ENCODE results near the gene TAF3. TPM values are rescaled to one million over a fixed set of nuclear protein-coding genes. Genes with fewer than 3 reads are reported as not detected.

Gene TAF3
- total RNA-seq, 1 donor from 2014 or later, result 8.5 TPM

- Mint-ChIP-seq H3K9me3 (no peaks in the 10 kb centered on the region), H3K36me3 (peaks cover 5% of the 10 kb centered on the region), H3K4me1 (peaks cover 17% of the 10 kb centered on the region), H3K27me3 (ENCODE audit: low read depth) (no peaks in the 10 kb centered on the region), H3K4me3 (no peak overlapping the region), H3K27ac (no peak overlapping the region)
- DNase-seq (ENCODE audit: low spot score in 2 of 2, unreplicated experiment in 2 of 2), result no peak
- no peak for TF ChIP-seq CTCF (IDR thresholded peaks at IDR 0.05; ENCODE audit: unreplicated experiment)
These were observed 35.0 kb downstream of the TAF3 start for GRCh38 chr10:7853226-7853842.

- Mint-ChIP-seq H3K27ac (no peak overlapping the region), H3K4me3 (no peak overlapping the region), H3K36me3 (peaks cover 5% of the 10 kb centered on the region), H3K27me3 (ENCODE audit: low read depth) (no peaks in the 10 kb centered on the region), H3K9me3 (no peaks in the 10 kb centered on the region), H3K4me1 (peaks cover 19% of the 10 kb centered on the region)
- DNase-seq (ENCODE audit: low spot score in 2 of 2, unreplicated experiment in 2 of 2), result no peak
- TF ChIP-seq CTCF (IDR thresholded peaks at IDR 0.05; ENCODE audit: unreplicated experiment), result no peak
These were observed 35.6 kb downstream of the TAF3 start for GRCh38 chr10:7853890-7854289.

GRCh38 chr10:7855205-7855604 is 36.9 kb downstream of the TAF3 start:
- no peaks in the 10 kb centered on the region for H3K27me3 Mint-ChIP-seq (ENCODE audit: low read depth)
- no peak overlapping the region for H3K4me3 Mint-ChIP-seq
- DNase-seq (ENCODE audit: low spot score in 2 of 2, unreplicated experiment in 2 of 2), result no peak
- peaks cover 6% of the 10 kb centered on the region for H3K9me3 Mint-ChIP-seq
- peaks cover 19% of the 10 kb centered on the region for H3K4me1 Mint-ChIP-seq
- H3K27ac Mint-ChIP-seq, result no peak overlapping the region
- H3K36me3 Mint-ChIP-seq, result peaks cover 12% of the 10 kb centered on the region
- no peak for TF ChIP-seq CTCF (IDR thresholded peaks at IDR 0.05; ENCODE audit: unreplicated experiment)

GRCh38 chr10:7856678-7857077 is 38.4 kb downstream of the TAF3 start:
- Mint-ChIP-seq H3K27me3 (ENCODE audit: low read depth) (no peaks in the 10 kb centered on the region), H3K4me1 (peaks cover 19% of the 10 kb centered on the region), H3K4me3 (no peak overlapping the region), H3K9me3 (peaks cover 9% of the 10 kb centered on the region), H3K27ac (peak overlapping the region; percentile 61), H3K36me3 (peaks cover 19% of the 10 kb centered on the region)
- TF ChIP-seq CTCF (IDR thresholded peaks at IDR 0.05; ENCODE audit: unreplicated experiment), result no peak
- no peak for DNase-seq (ENCODE audit: low spot score in 2 of 2, unreplicated experiment in 2 of 2)

GRCh38 chr10:7857262-7857661 is 39.0 kb downstream of the TAF3 start:
- H3K4me3 Mint-ChIP-seq, result no peak overlapping the region
- H3K27ac Mint-ChIP-seq, result peak overlapping the region; percentile 61
- peaks cover 15% of the 10 kb centered on the region for H3K9me3 Mint-ChIP-seq
- DNase-seq (ENCODE audit: low spot score in 2 of 2, unreplicated experiment in 2 of 2), result no peak
- no peaks in the 10 kb centered on the region for H3K27me3 Mint-ChIP-seq (ENCODE audit: low read depth)
- H3K4me1 Mint-ChIP-seq, result peaks cover 19% of the 10 kb centered on the region
- H3K36me3 Mint-ChIP-seq, result peaks cover 25% of the 10 kb centered on the region
- TF ChIP-seq CTCF (IDR thresholded peaks at IDR 0.05; ENCODE audit: unreplicated experiment), result no peak

All from mesothelial cell of epicardium (in vitro differentiated cells).